IPS-11a (cell line): ENCODE results near the gene RARA.
A peak's percentile ranks its signal among the peaks of the same experiment; 100 is the strongest.

Source experiments
- H3K4me3 ChIP-seq: one replicate; pipeline ENCODE4 v1.5.1; 2013; ENCODE audit warnings: low read depth, low read length, control low read depth

RARA gene

GRCh38 chr17:40315678-40316570 is 6.9 kb downstream of the RARA start:
- H3K4me3 ChIP-seq = no peak overlapping the region

- H3K4me3 ChIP-seq = peak overlapping the region; percentile 30
Measured at GRCh38 chr17:40316571-40317344, 7.8 kb downstream of the RARA start.

GRCh38 chr17:40317345-40317873 is 8.4 kb downstream of the RARA start:
- H3K4me3 ChIP-seq = peak overlapping the region; percentile 57

- peak overlapping the region; percentile 57 for H3K4me3 ChIP-seq
Measured at GRCh38 chr17:40317880-40318829, 9.2 kb downstream of the RARA start.

GRCh38 chr17:40318830-40319391 is 9.9 kb downstream of the RARA start:
- peak overlapping the region; percentile 57 for H3K4me3 ChIP-seq

- no peak overlapping the region for H3K4me3 ChIP-seq
Measured at GRCh38 chr17:40319651-40320540, 10.9 kb downstream of the RARA start.

GRCh38 chr17:40320756-40321523 is 12.0 kb downstream of the RARA start:
- H3K4me3 ChIP-seq = no peak overlapping the region

GRCh38 chr17:40321524-40321929 is 12.5 kb downstream of the RARA start:
- no peak overlapping the region for H3K4me3 ChIP-seq

- no peak overlapping the region for H3K4me3 ChIP-seq
Measured at GRCh38 chr17:40321961-40322357, 13.0 kb downstream of the RARA start.

GRCh38 chr17:40322358-40323315 is 13.7 kb downstream of the RARA start:
- H3K4me3 ChIP-seq = no peak overlapping the region

- H3K4me3 ChIP-seq = no peak overlapping the region
Measured at GRCh38 chr17:40323391-40324381, 14.7 kb downstream of the RARA start.

- H3K4me3 ChIP-seq = no peak overlapping the region
Measured at GRCh38 chr17:40325156-40326013, 16.4 kb downstream of the RARA start.

- no peak overlapping the region for H3K4me3 ChIP-seq
Measured at GRCh38 chr17:40326014-40326831, 17.2 kb downstream of the RARA start.

GRCh38 chr17:40326832-40327199 is 17.8 kb downstream of the RARA start:
- H3K4me3 ChIP-seq = no peak overlapping the region
